Measurements from ENCODE around the gene MCF2L2. TPM values are rescaled to one million over a fixed set of nuclear protein-coding genes. Genes with fewer than 3 reads are reported as not detected.
"Not testable (repeated sequence)": the region's sequence is repeated elsewhere in the genome, so short reads cannot be mapped to it uniquely, and the experiment has no call there.

MCF2L2 gene
- total RNA-seq, 1 donor from 2014 or later = 0.43 TPM

- Mint-ChIP-seq H3K9me3 (ENCODE audit: low read depth) (no peaks in the 10 kb centered on the region), H3K27me3 (peaks cover 8% of the 10 kb centered on the region), H3K36me3 (ENCODE audit: insufficient read depth) (no peaks in the 10 kb centered on the region), H3K4me3 (ENCODE audit: low read depth) (no peak overlapping the region), H3K27ac (peak overlapping the region; percentile 21), H3K4me1 (ENCODE audit: low read depth) (peaks cover 17% of the 10 kb centered on the region)
- DNase-seq (ENCODE audit: low spot score, unreplicated experiment) = no peak
- TF ChIP-seq CTCF (IDR thresholded peaks at IDR 0.05; ENCODE audit: unreplicated experiment) = no peak
Measured at GRCh38 chr3:183377307-183377959, 51.0 kb downstream of the MCF2L2 start.

- H3K4me3 Mint-ChIP-seq (ENCODE audit: low read depth) = no peak overlapping the region
- no peak overlapping the region for H3K27ac Mint-ChIP-seq
- H3K4me1 Mint-ChIP-seq (ENCODE audit: low read depth) = peaks cover 21% of the 10 kb centered on the region
- no peaks in the 10 kb centered on the region for H3K9me3 Mint-ChIP-seq (ENCODE audit: low read depth)
- DNase-seq (ENCODE audit: low spot score, unreplicated experiment) = no peak
- H3K36me3 Mint-ChIP-seq (ENCODE audit: insufficient read depth) = no peaks in the 10 kb centered on the region
- H3K27me3 Mint-ChIP-seq = peaks cover 8% of the 10 kb centered on the region
- no peak for TF ChIP-seq CTCF (IDR thresholded peaks at IDR 0.05; ENCODE audit: unreplicated experiment)
Measured at GRCh38 chr3:183375787-183376186, 52.6 kb downstream of the MCF2L2 start.

GRCh38 chr3:183375337-183375736, 53.1 kb downstream of the MCF2L2 start:
- peaks cover 8% of the 10 kb centered on the region for H3K27me3 Mint-ChIP-seq
- TF ChIP-seq CTCF (IDR thresholded peaks at IDR 0.05; ENCODE audit: unreplicated experiment) = no peak
- no peaks in the 10 kb centered on the region for H3K36me3 Mint-ChIP-seq (ENCODE audit: insufficient read depth)
- no peak overlapping the region for H3K4me3 Mint-ChIP-seq (ENCODE audit: low read depth)
- no peak overlapping the region for H3K27ac Mint-ChIP-seq
- DNase-seq (ENCODE audit: low spot score, unreplicated experiment) = no peak
- no peaks in the 10 kb centered on the region for H3K9me3 Mint-ChIP-seq (ENCODE audit: low read depth)
- H3K4me1 Mint-ChIP-seq (ENCODE audit: low read depth) = peaks cover 22% of the 10 kb centered on the region

GRCh38 chr3:183372911-183373310, 55.5 kb downstream of the MCF2L2 start:
- H3K4me3 Mint-ChIP-seq (ENCODE audit: low read depth) = no peak overlapping the region
- DNase-seq (ENCODE audit: low spot score, unreplicated experiment) = no peak
- H3K9me3 Mint-ChIP-seq (ENCODE audit: low read depth) = no peaks in the 10 kb centered on the region
- H3K4me1 Mint-ChIP-seq (ENCODE audit: low read depth) = peaks cover 17% of the 10 kb centered on the region
- no peak for TF ChIP-seq CTCF (IDR thresholded peaks at IDR 0.05; ENCODE audit: unreplicated experiment)
- no peaks in the 10 kb centered on the region for H3K36me3 Mint-ChIP-seq (ENCODE audit: insufficient read depth)
- H3K27ac Mint-ChIP-seq = no peak overlapping the region
- peaks cover 8% of the 10 kb centered on the region for H3K27me3 Mint-ChIP-seq

- not testable (repeated sequence) for DNase-seq (ENCODE audit: low spot score, unreplicated experiment); H3K4me1 Mint-ChIP-seq (ENCODE audit: low read depth); H3K9me3 Mint-ChIP-seq (ENCODE audit: low read depth); H3K36me3 Mint-ChIP-seq (ENCODE audit: insufficient read depth); H3K4me3 Mint-ChIP-seq (ENCODE audit: low read depth); H3K27ac Mint-ChIP-seq; H3K27me3 Mint-ChIP-seq
Measured at GRCh38 chr3:183371600-183371968, 56.8 kb downstream of the MCF2L2 start.

- Mint-ChIP-seq H3K36me3 (ENCODE audit: insufficient read depth) (no peaks in the 10 kb centered on the region), H3K27ac (no peak overlapping the region), H3K27me3 (peaks cover 4% of the 10 kb centered on the region), H3K4me3 (ENCODE audit: low read depth) (no peak overlapping the region), H3K9me3 (ENCODE audit: low read depth) (no peaks in the 10 kb centered on the region), H3K4me1 (ENCODE audit: low read depth) (peaks cover 10% of the 10 kb centered on the region)
- no peak for DNase-seq (ENCODE audit: low spot score, unreplicated experiment)
- TF ChIP-seq CTCF (IDR thresholded peaks at IDR 0.05; ENCODE audit: unreplicated experiment) = no peak
Measured at GRCh38 chr3:183370391-183370790, 58.0 kb downstream of the MCF2L2 start.
